Testis (tissue), 3 donors: ENCODE data around the gene FAM20C. TPM values are rescaled to one million over a fixed set of nuclear protein-coding genes. Genes with fewer than 3 reads are reported as not detected.

Experiments used
- DNase-seq: peaks from one replicate; pipeline ENCODE4 v3.0.0-alpha.2; 2019
- H3K27ac ChIP-seq, 2 donors: fragments of 200-600 bp; sonication (generic); one replicate each; pipeline ENCODE4 v1.5.1; 2019
- H3K27me3 ChIP-seq: fragments of 200-600 bp; sonication (generic); one replicate; pipeline ENCODE4 v1.5.1; 2019
- H3K36me3 ChIP-seq: fragments of 200-600 bp; sonication (generic); one replicate; pipeline ENCODE4 v1.5.1; 2017; ENCODE audit warnings: low read depth; ENCODE audit errors: missing control alignments
- H3K4me1 ChIP-seq: fragments of 200-600 bp; sonication (generic); one replicate; pipeline ENCODE4 v1.5.1; 2019
- H3K4me3 ChIP-seq, 2 donors: fragments of 200-600 bp; sonication (generic); one replicate each; pipeline ENCODE4 v1.5.1; 2017 to 2019
- H3K9me3 ChIP-seq: fragments of 200-600 bp; sonication (generic); one replicate; pipeline ENCODE4 v1.5.1; 2017
- CTCF ChIP-seq, 3 experiments: fragments of 450-650 bp in 2 of 3; fragments of 200-600 bp in 1 of 3; sonication (generic) in 1 of 3; IDR thresholded peaks; one replicate each; pipeline ENCODE4 v1.5.1; 2016 to 2019; ENCODE audit warnings: antibody characterized with exemption in 3 of 3, mild to moderate bottlenecking in 2 of 3, moderate library complexity in 1 of 3
- POLR2A ChIP-seq: fragments of 450-650 bp; IDR thresholded peaks from one replicate; pipeline ENCODE4 v1.6.1; 2017; ENCODE audit warnings: antibody characterized with exemption, mild to moderate bottlenecking, moderate library complexity
- WGBS, 2 donors: methylation state at CpG; one replicate each; pipeline ENCODE4 v1.1.5; 2018; 5-methylcytosine and 5-hydroxymethylcytosine counted together
- intact Hi-C: fragments of 100-400 bp; cut with DNase I; formaldehyde crosslinking; loops from one replicate; pipeline ENCODE4 v1.15.1; 2023; ENCODE audit warnings: low total_unique reads
- polyA plus RNA-seq: library from polyadenylated mRNA; stranded (reverse); fragments of 350-450 nt; fragmentation: Illumina TruSeq; extraction: RNeasy Lipid Tissue Mini Kit (QIAGEN cat#74804); gene quantifications from one replicate; pipeline ENCODE4 v1.2.3, GENCODE V29; 2014; ENCODE audit warnings: low read depth, low replicate concordance; ENCODE audit not compliant: insufficient read depth
- total RNA-seq, 2 donors: library from RNA; depleted of rRNA; stranded (reverse); fragments of >200 nt; gene quantifications; one replicate each; pipeline ENCODE4 v1.2.3, GENCODE V29; 2016

The FAM20C gene
- total and polyA plus RNA-seq, 3 donors from 2014 or later = 14.0 to 36.7 (median 34.0) TPM

- H3K4me3 ChIP-seq = no peak overlapping the region
- no peaks in the 10 kb centered on the region for H3K27me3 ChIP-seq
- no peak for TF ChIP-seq POLR2A
- TF ChIP-seq CTCF (IDR thresholded peaks at IDR 0.05) = no peak
- peaks cover 67% of the 10 kb centered on the region for H3K4me1 ChIP-seq
- intact Hi-C loops = no loop called here
- no peaks in the 10 kb centered on the region for H3K9me3 ChIP-seq
- H3K36me3 ChIP-seq = no peaks in the 10 kb centered on the region
- peak overlapping the region; percentile 17 to 60 for H3K27ac ChIP-seq
- WGBS, 2 donors = 79 to 86% methylated on average over 18 to 21 of the region's 21 CpGs
- no peak for DNase-seq
Measured at GRCh38 chr7:231858-232246, 39.5 kb downstream of the FAM20C start.

GRCh38 chr7:232410-233248 lies 40.3 kb downstream of the FAM20C start:
- H3K9me3 ChIP-seq = no peaks in the 10 kb centered on the region
- intact Hi-C loops = no loop called here
- peaks cover 67% of the 10 kb centered on the region for H3K4me1 ChIP-seq
- no peak for TF ChIP-seq CTCF (IDR thresholded peaks at IDR 0.05)
- TF ChIP-seq POLR2A = no peak
- H3K36me3 ChIP-seq = no peaks in the 10 kb centered on the region
- H3K27me3 ChIP-seq = no peaks in the 10 kb centered on the region
- H3K27ac ChIP-seq = peak overlapping the region; percentile 17 to 72
- WGBS, 2 donors = 57 to 74% methylated on average over 43 of the region's 43 CpGs
- no peak for DNase-seq
- H3K4me3 ChIP-seq = no peak overlapping the region

DNA sequence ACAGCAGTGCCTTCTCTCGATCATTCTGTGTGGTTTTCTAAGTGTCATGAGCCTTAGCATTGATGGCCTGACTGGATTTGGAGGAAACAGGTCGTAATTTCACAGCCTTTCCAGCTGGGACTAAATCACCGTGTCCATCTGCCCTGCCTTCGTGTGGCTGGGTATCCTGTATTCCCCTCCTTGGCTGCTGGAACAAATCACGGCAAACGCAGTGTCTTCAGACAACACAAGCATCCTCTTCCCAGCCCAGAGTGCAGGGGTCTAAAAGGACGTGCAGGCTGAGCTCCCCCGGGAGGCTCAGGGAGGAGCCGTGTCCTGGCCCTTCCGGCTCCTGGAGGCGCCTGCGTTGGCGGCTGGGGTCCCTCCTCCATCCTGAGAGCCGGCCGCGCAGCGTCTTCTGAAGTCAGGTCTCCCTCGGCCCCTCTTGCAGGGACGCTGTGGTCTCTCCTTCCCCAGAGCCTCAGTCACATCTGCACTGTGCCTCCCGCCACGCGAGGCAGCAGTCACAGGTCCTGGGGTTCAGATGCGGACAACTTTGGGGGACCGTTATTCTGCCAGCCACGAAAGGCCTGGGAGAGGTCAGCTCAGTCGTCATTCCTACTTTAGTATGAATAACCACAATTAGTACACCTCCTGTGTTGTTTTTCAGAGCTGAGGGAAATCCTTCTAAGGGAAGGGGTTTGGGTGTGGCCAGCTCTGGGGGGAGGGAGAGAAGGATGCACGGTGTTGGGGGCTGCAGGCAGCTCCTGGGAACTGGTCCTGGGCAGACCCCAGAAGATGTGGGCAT lies 41.1 kb downstream of the FAM20C start:
- peaks cover 61% of the 10 kb centered on the region for H3K4me1 ChIP-seq
- DNase-seq = no peak
- no peak overlapping the region for H3K4me3 ChIP-seq
- 59 to 64% methylated on average over 13 to 26 of the region's 27 CpGs for WGBS, 2 donors
- TF ChIP-seq POLR2A (no peak), CTCF (IDR thresholded peaks at IDR 0.05) (no peak)
- no peaks in the 10 kb centered on the region for H3K27me3 ChIP-seq
- H3K27ac ChIP-seq = peak overlapping the region; percentile 72 to 74
- intact Hi-C loops = no loop called here
- no peaks in the 10 kb centered on the region for H3K36me3 ChIP-seq
- H3K9me3 ChIP-seq = no peaks in the 10 kb centered on the region

DNA sequence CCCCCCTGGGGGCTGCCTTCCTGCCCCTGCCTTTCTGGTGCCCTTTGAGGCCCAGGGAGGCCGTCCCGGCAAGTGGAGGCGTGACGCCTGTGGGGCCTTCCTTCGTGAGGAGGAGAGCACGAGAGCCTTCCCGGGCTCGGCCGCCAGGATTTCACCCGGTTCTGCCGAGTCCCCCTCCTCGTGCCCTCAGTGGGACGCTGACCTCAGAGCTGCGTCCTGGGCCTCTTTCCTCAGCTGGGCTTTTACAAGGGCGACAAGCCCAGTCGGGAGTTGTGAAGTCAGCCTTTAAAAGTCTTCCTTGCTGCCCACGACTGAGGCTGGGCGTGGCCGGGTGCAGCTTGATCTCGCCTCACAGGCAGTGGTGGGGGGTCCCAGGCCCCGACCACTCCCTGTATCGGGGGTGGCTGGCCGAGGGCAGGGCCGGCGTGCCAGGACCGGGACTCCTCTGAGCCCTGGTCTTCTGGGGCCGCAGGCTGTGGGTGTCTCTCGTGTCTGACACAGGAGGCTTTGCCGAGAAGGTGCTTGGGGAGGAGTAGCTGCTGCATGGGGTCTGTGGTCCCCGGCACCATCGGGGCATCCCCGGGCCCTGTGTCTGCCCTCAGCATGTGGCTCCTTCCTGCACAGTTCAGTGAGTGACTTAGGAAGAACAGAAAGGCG lies 41.8 kb downstream of the FAM20C start:
- Histone ChIP-seq H3K36me3 (no peaks in the 10 kb centered on the region), H3K9me3 (no peaks in the 10 kb centered on the region), H3K27ac (peak overlapping the region; percentile 72 to 74), H3K4me3 (no peak overlapping the region), H3K27me3 (no peaks in the 10 kb centered on the region), H3K4me1 (peaks cover 54% of the 10 kb centered on the region)
- intact Hi-C loops = no loop called here
- TF ChIP-seq CTCF (IDR thresholded peaks at IDR 0.05) (no peak), POLR2A (no peak)
- no peak for DNase-seq
- WGBS, 2 donors = 46 to 52% methylated on average over 15 to 33 of the region's 33 CpGs
